GM13977 (cell line): ENCODE data around the gene PDGFB.

Experiments
- DNase-seq: peaks from one replicate; pipeline ENCODE4 v3.0.0; 2012; ENCODE audit warnings: low spot score
- in situ Hi-C: fragments of 300-500 bp; cut with MboI; formaldehyde crosslinking; loops from one replicate; pipeline ENCODE4 v1.12.0; 2022; ENCODE audit warnings: low sequenced_read_pairs, low pct_unique_long_range_greater_than_20kb, mixed read lengths, inconsistent platforms; ENCODE audit not compliant: unreplicated experiment
- TF ChIP-seq, protein P1 (sequence below): IDR thresholded peaks from 2 replicates; pipeline ENCODE4 v1.5.1; 2012; ENCODE audit warnings: mild to moderate bottlenecking, control low read depth; ENCODE audit not compliant: insufficient read depth; ENCODE audit errors: extremely low read depth, missing control alignments

PDGFB gene

GRCh38 chr22:39237318-39238100 lies 7.3 kb downstream of the PDGFB start:
- peak; percentile 76 for DNase-seq
- in situ Hi-C loops: no loop called here
- TF ChIP-seq, protein P1, sequence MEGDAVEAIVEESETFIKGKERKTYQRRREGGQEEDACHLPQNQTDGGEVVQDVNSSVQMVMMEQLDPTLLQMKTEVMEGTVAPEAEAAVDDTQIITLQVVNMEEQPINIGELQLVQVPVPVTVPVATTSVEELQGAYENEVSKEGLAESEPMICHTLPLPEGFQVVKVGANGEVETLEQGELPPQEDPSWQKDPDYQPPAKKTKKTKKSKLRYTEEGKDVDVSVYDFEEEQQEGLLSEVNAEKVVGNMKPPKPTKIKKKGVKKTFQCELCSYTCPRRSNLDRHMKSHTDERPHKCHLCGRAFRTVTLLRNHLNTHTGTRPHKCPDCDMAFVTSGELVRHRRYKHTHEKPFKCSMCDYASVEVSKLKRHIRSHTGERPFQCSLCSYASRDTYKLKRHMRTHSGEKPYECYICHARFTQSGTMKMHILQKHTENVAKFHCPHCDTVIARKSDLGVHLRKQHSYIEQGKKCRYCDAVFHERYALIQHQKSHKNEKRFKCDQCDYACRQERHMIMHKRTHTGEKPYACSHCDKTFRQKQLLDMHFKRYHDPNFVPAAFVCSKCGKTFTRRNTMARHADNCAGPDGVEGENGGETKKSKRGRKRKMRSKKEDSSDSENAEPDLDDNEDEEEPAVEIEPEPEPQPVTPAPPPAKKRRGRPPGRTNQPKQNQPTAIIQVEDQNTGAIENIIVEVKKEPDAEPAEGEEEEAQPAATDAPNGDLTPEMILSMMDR: no peak

DNA sequence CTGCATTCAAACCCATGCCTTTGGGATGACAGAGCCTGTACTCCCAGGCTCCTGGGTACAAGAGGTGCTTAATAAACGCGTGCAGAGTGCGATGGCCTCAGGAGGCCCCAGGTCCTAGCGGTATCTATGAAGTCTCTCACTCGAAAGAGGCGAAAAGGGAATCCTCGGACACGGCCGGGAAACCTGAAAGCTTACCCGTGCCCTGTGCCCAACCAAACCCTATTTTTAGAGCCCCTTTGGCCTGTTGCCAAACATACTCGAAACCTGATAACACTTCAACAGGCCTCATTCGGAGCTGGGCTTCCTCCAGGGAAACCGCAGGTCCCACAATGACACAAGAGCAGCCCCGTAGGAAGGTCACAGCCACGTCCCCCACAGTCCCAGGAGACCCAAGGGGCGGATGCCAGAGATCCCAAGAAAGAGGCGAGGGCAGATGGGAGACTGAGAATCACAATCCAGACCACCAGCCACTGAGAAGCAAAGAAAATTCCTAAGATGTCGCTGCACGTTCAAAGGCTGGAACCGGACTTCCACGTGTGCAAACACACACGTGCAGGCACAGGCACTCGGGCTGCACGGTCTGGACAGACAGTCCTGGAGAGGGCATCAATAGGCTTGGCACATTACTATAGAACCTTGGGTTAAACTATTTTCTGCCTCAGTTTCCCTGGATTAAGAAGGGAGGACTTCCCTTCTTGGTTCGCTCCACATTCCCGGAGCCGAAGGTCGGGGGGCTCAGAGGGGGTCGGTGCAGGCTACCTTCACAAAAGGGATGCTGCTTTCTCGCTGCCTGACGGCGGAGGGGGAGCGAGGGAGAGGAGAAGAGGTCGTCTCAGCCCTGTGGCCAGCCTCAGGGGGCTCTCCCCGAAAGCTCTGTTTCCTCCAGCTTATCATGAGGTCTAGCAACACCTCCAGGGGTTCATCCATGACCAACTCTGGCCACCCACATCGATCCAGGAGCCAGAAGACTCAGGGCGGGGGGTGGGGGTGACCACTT lies 8.2 kb downstream of the PDGFB start:
- DNase-seq: peak; percentile 70
- in situ Hi-C loops: no loop called here
- TF ChIP-seq, protein P1: no peak

DNA sequence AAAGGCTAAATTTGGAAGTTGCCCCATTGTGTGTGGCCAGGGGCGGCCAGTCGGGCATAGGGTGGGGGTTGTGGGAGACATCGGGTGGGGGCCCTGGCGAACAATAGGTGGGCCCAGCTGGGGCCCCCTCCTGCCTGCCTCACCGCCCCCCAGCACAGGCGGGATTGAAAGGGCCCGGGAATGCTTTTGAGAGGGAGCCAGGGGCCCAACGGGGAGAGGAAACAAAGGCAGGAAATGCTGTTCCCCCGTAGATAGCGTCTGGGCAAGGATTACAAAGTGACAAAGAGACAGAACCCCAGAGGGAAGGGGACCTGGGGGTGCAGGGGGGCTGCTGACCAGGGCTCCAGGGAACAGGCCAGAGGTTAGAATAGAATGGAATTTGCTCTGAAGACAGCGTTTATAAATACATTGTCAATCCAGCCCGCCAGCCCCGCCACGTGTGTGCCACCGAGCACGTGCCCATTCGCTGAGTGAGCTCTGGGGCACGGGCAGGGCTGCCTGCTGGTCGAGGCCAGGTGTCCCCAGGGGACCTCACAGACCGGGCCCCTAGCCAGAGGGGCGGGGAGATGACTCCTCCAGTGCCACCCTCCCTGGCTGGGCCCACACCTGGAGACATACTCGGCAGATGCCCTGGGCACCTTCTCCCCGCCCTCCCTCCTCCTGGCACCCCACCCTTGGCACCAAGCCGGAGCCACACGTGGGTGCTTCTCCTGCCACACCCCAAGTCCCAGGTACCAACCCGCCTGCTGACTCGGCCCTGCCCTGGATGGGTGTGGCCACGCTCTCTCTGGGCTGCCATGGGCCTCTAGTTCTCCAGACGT lies 9.7 kb downstream of the PDGFB start:
- in situ Hi-C loops: no loop called here
- TF ChIP-seq, protein P1: no peak
- DNase-seq: no peak

DNA sequence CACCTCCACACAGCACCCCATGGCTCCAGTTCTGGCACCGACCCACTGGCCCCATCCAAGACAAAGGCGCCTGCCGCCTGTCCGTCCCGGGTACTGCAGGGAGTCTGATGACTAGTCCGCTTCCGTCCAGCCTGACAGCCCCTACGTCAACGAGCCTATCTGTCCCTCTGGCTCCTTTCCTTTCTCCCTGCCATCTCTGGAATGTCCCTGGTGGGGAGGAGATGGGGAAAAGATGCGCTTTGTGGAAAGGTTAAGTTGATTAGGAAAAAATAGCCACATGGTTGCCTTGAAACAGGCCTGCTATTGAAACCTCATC lies 10.4 kb downstream of the PDGFB start:
- no peak for DNase-seq
- TF ChIP-seq, protein P1: no peak
- in situ Hi-C loops: no loop called here

- TF ChIP-seq, protein P1: no peak
- no peak for DNase-seq
- in situ Hi-C loops: no loop called here
Measured at GRCh38 chr22:39233710-39234471, 10.9 kb downstream of the PDGFB start.
